ENCODE measurements around the gene PHF12.
"Not testable (repeated sequence)": the region's sequence is repeated elsewhere in the genome, so short reads cannot be mapped to it uniquely, and the experiment has no call there.

Gene PHF12

DNA sequence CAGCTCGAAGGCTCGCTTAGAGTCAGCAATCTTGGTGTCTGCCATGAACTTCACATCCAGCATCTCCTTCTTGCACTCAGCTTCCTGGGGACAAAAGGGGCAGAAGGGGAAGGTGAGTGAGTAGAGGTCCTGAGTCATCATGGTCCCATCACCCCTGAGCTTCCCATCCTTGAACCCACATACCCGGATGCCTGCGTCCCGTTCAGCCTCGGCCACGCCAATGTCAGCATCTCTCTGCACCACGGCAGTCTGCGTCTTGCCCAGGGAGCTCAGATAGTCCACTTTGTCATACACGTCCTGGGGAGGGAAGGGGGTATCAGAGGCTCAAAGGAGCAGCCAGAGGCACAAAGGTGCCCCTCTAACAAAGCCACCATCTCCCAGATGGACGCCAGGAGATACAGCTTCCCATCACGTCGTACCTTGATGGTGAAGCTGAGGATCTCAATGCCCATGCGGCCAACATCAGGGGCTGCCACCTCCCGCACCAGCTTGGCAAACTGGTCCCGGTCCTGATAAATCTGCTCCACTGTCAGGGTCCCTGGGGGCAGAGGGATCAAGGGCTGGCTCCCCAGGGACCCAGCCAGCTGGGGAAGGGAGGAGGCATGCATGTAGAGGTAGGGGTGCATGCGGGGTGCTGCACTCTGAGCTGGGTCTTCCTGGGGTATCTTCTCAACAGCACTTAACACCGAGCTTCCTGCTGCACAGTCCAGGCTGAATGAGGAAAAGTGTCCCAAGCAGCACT, 69.0 kb downstream of the PHF12 start:
- DNase-seq (ENCODE audit: low read depth), result no peak

DNA sequence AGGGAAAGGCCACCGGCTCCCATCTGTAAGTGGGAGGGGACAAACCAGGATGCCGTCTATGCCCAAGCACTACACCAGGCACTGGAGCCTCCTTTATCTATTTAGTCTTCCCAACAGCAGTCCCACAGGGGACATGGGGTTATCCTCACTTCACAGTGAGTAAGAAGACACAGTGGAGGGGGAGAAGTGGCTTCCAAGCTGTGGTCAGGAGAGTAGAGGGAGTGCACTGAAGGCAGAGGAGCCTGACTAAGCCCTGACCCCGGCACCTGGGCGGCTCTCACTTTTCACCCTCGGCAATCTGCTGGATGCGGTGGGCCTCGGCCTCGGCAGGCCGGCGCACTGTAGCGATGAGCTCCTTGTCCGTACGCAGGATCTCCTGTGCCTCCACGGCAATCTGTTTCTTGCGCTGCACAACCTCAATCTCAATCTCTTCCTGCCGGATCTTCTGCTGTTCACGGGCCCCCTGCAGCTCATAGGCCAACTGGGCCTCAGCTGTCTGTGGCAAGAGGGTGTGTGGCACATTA, 69.7 kb downstream of the PHF12 start:
- no peak for DNase-seq (ENCODE audit: low read depth)

DNA sequence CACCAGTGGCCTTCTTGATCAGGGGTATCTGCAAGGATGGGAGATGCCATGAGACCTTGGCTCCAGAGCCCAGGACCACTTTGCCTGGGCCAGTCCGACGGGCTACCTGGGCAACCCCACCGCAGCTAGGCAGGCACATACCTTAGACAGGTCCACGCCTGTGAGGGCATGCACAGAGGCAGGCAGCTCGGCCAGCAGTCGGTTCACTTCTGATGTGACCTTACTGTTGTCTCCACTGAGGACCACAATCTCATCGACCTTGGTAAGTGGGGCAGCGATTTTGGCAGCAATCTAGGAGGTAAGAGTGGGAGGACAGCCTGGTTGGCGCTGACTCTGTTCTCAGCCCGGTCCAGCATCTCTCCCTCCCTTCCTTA, 70.8 kb downstream of the PHF12 start:
- no peak for DNase-seq (ENCODE audit: low read depth)

DNA sequence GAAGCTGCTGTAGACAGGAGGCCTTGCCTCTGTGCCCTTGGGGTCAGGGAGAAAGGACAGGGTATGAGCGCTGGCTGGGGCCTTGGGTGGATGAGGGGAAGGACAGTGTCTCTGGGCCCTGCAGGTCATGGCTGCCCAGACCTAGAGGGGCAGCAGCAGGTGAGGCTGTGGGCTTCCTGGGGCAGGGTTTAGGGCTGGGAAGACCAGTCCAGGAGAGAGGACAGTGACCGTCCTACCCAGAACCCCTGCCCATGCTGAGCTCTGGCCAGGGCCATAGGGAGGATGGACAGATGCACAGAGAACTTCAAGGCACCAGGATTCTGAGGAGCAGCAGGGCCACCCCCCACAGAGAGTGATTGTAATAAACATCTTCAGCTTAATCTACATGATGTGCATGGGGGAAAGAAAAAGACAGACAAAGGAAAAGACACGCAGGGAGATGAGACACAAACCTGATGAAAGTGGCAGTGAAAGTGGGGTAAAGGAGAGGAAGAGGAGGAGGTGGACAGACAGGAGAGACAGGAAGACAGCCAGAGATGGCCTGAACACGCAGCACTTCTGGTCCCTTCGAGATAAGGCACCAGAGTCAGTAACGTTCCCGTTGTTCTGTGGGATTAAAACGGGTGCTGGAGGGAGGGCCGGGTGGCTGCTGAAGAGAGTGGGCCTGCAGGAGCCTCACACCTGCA, 71.3 kb downstream of the PHF12 start:
- no peak for DNase-seq (ENCODE audit: low read depth)

DNA sequence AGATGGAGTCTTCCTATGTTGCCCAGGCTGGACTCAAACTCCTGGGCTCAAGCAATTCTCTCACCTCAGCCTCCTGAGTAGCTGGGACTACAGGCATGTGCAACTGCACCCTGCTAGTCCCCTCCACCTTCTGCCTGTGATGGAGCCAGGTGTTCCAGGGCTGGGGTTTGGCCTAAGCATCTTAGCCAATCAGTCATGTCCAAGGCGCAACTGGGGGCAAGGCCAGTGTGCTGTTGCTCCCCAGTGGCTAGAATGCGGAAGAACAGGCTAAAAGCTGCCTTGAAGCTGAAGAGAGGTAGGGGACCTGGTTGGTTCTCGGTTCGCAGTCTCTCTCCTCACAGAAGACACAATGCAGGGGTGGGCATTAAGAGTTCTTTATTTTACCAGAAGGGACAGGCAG, 72.3 kb downstream of the PHF12 start:
- DNase-seq (ENCODE audit: low read depth), result no peak

DNA sequence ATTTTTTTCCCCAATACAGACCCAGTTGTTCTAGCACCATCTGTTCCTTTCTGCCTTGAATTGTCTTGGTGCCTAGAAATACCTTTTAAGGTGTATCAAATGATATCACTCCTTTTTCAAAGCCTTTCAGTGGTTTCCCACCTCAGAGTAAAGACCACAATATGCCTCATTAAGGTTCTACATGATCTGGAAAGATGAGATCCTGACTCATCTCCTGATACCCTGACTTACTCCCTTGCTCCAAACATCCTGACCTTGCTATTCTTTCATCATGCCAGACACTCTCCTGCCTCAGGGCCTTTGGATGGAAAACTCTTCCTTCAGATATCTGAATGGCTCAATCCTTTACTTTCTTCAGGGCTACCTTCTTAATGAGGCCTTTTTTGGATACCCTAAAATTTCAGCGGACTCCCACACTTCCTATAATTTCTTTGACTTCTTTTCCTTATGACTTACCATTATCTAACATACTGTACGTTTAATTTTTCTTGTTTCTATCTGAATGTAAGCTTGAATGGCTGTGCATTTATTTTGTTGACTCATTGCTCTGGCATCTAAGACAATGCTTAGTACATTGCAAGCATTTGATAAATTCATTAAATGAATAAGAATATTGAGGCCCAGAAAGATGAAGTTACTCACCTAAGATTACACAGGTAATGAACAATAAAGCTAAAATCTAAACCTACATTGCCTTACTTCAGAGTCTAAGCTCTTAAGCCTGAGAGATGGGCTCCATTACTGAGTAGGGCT, 73.0 kb downstream of the PHF12 start:
- DNase-seq (ENCODE audit: low read depth), result no peak

DNA sequence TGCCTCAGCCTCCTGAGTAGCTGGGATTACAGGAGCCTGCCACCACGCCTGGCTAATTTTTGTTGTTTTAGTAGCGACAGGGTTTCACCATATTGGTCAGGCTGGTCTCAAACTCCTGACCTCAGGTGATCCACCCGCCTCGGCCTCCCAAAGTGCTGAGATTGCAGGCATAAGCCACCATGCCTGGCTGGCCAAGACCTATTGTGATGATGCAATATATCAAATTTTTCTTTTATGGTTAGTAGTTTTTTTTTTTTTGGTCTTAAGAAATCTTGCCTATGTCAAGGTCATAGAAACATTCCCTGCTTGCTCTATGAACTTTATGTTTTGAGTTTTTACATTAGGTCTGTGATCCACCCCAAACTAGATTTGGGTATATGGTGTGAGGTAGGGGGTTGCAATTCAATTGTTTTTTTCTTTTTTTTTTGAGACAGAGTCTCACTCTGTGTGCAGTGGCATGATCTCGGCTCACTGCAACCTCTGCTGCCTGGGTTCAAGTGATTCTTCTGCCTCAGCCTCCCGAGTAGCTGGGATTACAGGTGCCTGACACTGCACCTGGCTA, 74.1 kb downstream of the PHF12 start:
- DNase-seq (ENCODE audit: low read depth), result not testable (repeated sequence)

DNA sequence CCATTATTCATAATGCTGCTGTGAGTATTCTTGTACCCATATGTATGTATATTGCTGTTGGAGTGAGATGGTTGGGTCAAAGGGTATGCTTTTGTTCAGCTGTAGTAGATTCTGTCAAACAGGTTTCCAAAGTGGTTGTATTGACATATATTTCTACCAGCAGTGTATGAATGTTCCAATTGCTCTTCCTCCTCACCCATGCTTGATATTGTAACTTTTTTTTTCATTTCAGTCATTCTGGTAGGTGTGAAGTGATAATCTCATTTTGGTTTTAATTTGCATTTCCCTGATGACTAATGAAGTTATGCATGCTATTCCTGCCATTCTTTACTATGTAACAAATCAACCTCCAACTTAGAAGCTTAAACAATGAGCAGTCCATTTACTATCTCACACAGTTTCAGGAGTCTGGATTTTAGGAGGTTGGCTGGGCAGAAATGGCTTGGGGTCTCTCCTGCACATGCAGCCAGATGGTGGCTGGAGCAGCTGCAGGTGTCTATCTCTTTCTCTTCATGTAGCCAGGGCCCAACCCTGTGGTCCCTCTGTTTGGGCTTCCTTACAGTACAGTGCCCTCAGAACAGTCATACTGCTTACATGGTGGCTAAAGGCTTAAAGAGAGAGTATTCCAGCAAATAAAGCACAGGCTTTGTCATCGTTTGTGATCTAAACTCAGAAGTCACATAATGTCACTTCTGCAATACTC, 75.3 kb downstream of the PHF12 start:
- no peak for DNase-seq (ENCODE audit: low read depth)

DNA sequence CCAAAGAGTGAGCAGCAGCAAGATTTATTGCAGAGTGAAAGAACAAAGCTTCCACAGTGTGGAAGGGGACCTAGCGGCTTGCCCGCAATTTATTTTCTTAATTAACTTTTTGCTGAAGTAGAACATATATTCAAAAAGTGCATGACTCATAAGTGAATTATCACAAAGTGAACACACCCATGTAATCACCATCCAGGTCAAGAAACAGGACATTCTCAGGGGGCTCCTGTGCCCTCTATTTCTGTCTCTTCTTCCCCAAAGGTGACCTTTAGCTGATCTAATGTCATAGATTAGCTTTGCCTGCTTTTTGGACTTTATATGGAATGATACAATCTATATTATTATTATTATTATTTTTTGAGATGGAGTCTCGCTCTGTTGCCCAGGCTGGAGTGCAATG, 76.6 kb downstream of the PHF12 start:
- DNase-seq (ENCODE audit: low read depth), result no peak

DNA sequence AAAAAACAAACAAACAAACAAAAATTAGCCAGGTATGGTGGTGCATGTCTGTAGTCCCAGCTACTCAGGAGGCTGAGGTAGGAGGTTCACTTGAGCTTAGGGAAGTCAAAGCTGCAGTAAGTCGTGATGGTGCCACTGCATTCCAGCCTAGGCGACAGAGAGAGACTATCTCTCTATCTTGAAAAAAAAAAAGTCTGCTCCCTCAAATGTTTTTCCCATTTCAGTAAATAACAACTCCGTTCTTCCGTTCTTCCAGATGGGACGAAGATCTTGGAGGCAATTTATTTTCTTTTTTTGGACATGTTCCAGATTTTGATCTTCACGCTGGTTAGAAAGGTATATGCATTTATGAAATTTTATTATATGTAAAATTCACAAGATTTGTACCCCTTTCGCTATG, 77.5 kb downstream of the PHF12 start:
- DNase-seq (ENCODE audit: low read depth), result no peak

DNA sequence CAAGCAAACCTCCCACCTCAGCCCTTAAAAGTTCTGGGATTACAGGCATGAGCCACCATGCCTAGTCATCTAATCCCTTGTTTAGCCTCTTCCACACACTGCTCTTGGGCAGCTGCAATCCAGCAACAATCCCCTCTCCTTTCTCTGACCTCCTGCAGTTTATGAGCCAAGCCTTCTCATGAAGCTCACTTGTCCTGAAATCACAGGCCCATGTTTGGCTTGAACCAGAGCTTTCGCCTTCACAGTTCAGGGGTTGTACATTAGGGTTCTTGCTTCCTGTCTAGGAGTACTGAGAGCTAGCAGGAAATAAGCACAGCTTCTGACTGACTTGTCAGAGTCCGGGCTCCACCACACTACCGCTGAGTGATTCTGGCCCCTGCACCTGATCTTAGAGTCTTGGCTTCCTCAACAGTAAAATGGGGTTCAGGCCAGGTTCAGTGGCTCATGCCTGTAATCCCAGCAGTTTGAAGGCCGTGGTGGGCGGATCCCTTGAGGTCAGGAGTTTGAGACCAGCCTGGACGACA, 80.2 kb downstream of the PHF12 start:
- DNase-seq (ENCODE audit: low read depth), result no peak

DNA sequence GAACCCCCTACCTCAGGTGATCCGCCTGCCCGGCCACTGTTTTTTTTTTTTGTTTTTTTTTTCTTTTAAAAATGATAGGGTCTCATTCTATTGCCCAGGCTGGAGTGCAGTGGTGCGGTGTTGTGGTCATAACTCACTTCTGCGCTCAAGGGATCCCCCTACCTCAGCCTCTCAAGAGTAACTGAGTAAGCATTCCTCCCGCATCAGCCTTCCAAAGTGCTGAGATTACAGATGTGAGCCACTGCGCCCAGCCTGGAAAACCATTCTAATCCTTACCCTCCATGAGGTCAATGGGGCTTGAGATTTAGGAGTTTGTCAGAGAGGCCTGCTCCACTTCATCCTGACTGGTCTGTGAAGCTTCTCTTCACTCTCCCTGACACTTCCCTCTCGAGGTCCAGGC, 84.0 kb downstream of the PHF12 start:
- no peak for DNase-seq (ENCODE audit: low read depth)

DNA sequence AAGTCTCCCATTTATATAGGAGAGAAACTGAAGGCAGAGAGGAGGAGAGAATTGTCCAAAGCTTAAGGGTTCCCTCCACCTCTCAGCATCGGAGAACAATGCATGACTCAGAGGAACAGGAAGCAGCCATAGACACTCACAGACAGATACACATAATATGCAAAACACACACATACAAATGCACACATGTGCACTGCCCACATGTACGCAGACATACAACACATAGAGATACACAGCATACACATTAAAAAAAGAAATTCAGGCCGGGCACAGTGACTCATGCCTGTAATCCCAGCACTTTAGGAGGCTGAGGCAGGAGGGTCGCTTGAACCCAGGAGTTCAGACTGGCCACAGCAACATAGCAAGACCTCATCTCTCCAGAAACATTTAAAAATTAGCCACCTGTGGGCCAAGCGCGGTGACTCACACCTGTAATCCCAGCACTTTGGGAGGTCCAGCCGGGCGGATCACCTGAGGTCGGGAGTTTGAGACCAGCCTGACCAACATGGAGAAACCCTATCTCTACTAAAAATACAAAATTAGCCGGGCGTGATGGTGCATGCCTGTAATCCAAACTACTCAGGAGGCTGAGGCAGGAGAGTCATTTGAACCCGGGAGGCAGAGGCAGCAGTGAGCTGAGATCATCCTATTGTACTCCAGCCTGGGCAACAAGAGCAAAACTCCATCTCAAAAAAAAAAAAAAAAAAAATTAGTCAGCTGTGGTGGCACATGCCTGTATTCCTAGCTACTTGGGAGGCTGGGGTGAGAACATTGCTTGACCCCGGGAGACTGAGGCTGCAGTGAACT, 85.2 kb downstream of the PHF12 start:
- no peak for DNase-seq (ENCODE audit: low read depth)

DNA sequence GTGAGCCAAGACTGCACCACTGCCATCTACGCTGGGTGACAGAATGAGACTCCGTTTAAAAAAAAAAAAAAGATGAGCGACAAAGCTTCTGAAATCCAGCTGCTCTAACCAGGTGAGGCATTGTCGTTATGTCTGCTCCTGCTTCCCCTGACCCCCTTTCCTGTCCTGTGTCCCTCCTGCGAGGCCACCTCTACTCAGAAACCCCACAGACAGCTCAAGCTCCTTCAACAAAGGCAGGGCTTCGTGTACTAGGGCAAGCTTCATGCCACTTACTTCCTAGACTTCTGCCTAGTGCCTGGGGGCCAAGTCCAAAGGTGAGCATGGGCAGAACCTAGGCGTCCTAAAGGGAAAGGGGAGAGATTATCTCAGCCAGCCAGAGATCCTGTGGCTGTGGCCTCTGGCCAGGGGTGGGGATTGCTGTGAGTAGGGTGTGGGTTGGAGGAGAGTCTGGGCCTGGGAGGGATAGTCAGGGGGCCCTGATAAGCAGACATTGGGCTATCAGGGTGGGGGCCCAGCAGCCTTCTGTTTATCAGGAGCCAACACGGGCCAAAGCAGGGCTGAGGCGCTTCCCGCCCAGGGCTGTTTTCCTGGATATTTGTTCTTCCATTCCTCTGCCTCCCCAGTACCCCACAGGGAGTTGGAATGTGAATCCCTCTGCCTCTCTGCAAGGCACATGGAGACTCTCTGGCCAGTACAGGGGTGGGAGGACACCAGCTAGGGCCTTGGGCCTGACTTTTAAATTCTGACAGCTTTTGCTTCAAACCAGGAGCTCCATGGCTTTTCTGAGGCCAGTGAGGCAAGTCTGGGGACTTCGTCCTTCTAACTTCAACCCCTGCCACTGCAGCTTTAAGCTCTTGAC, 86.1 kb downstream of the PHF12 start:
- DNase-seq (ENCODE audit: low read depth), result no peak

DNA sequence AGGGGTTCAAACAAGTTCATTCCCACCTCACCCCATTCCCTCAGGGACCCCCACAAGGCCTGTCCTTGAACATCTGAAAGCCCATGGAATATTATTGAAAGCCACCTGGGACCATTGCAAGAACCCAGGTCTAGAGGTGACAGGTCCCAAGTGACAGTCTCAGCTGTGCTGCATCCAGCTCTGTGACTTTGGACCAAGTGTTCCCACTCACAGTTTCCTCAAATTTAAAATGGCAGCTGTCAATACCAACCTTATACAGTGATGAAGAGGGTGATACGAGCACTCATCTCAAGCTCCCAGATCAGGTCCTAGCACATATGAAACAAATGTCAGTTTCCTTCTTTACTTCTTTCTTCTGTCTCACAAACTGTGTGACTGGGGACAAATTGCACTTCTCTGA, 87.4 kb downstream of the PHF12 start:
- DNase-seq (ENCODE audit: low read depth), result no peak

DNA sequence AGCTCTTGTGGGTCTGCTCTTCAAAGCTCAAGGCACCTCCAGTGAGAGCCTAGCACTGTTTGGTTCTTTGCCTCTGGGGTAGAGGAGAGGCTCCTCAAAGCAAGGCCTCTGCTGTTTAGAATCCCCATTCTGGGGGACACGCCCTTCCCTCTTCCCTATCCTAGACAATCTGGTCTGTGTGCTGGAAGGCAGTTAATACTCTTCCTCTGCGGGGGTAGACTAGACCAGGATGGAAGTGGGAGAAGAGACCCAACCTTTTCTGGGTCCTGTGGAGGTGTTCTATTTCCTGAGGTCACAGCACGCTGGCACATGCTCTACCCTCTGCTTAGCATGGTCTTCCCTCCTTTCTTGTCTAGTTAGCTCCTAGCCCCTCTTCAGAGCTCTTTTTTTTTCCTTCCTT, 88.8 kb downstream of the PHF12 start:
- no peak for DNase-seq (ENCODE audit: low read depth)

DNA sequence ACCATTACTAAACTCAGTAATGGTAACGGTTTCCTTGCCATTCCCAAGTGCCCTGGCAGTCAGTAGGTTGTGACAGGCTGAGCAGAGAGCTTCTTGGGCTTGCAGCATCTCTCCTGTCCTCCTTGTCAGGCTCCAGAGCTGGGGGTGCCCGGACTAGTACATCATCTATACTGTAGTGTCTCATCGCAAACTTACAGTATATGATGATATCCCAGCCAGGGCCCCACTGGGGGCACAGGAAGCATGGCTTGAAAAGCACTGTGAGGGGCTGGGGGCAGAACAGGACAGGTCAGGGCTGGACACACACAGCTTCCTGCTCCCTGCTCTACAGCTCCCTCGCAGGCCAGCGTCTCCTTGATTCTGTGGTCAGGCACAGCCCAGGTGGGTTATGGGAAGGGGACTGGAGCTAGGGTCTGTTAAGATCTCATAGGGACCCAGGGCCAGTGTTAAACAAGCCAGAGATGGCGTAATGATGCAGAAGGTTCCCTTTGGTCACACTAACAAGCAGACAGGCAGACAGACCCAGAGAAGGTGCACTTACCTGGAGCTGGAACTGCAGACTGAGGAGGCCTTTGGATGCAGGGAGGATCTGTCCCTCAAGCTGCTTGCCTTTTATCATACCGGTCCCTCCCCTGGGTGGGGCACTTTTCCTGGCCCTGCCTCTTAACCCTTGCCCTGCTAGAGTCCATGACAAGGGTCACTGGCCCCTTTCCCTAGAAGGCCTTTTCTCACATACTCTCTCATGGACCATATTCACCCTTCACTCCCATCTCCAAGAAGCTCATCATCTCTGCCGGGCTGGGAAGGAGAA, 89.7 kb downstream of the PHF12 start:
- DNase-seq (ENCODE audit: low read depth), result no peak

DNA sequence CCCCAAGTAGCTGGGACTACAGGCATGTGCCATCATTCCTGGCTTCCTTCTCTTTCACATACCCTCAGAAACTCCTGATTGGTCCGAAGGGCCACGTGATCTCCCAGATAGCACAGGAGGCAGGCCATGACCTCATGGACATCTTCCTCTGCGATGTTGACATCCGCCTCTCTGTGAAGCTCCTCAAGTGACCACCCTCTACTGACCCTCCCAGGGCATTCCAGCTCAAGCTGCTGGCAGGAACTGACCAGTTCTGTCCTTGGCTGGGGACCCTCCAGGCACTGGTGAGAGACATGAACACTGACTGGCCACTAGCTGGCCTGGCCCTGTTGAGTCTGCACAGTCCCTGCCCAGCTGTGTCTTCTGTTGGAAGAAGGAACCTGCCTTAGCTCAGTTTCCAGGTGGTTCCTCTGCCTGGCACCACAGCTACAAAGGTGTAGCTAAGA, 90.9 kb downstream of the PHF12 start:
- DNase-seq (ENCODE audit: low read depth), result no peak

DNA sequence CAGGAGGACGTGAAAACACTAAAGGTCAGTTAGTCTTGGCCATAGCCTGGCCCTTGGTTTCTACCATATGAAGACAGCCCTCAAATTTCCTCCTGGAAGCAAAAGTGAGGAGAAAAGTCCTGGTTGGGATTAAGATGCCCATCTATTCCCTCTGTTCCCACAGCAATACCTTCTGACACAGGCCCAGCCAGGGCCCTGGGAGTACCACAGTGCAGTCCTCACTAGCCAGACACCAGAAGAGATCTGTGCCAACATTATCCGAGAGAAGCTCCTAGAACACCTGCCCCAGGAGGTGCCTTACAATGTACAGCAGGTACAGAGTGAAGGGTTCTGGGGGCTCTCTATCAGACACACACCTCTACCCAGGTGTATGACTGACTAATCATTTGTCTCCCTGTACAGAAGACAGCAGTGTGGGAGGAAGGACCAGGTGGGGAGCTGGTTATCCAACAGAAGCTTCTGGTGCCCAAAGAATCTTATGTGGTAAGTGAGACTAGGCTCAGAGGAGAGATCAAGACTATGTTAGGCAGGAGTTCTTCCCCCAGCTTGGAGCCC, 92.4 kb downstream of the PHF12 start:
- no peak for DNase-seq (ENCODE audit: low read depth)
